GM19043 (cell line): Measurements from ENCODE around the gene USPL1.
"Not testable (repeated sequence)": the region's sequence is repeated elsewhere in the genome, so short reads cannot be mapped to it uniquely, and the experiment has no call there.

Experiments used
- ATAC-seq: cut with Tn5 transposase; IDR thresholded peaks from one replicate; pipeline ENCODE4 v1.9.1; 2021; ENCODE audit warnings: low read depth; ENCODE audit not compliant: unreplicated experiment

Gene USPL1

DNA sequence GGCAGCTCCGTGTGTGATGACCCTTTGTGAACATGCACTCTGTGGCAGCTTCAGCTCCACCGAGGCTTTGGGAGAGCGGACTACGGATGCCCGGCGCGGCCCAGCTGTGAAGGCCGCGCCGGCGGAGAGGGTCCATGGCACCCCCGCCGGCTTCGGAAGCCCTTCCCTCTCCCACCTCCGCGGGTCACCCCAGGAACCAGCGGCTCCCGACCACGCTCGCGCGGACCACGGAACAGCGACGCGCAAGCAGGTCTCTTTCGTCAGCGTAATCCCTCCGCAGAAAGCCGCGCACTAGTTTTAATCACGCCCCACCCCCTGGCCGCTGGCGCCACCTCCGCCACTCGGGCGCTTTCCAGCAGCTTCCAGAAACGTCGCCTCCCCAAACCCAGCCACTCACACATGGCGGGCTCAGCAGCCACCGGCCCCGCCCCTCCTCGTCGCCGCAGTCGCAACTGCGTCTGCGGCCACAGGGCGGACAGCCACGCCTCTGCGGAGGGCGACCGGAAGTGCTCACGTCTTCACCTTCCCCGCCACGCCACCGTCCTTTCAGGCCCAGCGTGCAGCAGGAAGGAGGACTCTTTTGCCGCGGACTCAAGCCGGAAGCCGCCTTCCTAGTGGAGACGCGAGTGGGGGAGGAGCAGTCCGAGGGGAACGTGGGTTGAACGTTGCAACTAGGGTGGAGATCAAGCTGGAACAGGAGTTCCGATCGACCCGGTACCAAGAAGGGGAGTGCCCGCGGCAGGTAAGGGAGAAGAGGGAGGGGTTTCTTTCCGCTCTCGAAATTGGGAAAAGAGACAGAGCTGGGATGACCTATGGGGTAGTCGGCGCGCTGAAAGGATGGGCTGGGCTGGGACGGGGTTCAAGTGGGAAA lies at the start of gene USPL1:
Gene USPL1, plus strand, starts transcription at position 606 of the 871 bp plus-strand sequence. CDS start 3,221 bp downstream, outside the sequence.
- peak; percentile 82 for ATAC-seq

DNA sequence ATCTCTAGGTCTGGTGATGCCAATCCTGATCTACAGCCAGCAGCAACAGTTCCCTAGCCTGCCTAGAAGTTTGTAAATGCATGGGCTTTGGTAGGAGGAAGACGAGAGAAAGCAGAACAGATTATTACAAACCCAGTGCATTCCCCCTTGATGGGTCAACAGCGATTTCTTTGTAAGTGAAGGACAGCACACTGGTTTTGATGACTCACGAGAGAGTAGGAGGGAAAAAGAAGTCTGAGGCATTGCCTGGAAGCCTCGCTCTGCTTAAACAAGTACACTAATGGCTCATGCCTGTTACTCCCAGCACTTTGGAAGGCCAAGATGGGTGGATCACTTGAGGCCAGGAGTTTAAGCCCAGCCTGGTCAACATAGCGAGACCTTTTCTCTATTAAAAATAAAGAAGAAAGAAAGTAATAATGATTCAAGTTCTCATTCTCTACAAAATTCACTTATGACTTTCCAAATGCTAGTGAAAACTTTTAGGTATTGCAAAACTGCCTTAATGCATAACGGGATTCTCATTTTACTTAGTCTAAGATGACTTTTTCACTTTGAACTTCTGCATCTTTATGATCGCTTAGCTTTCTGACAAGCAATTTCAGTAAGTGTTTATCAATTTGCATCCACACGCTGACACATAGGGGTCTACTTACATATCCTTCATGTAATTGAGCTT lies 47.7 kb upstream of the USPL1 start:
- ATAC-seq: no peak

DNA sequence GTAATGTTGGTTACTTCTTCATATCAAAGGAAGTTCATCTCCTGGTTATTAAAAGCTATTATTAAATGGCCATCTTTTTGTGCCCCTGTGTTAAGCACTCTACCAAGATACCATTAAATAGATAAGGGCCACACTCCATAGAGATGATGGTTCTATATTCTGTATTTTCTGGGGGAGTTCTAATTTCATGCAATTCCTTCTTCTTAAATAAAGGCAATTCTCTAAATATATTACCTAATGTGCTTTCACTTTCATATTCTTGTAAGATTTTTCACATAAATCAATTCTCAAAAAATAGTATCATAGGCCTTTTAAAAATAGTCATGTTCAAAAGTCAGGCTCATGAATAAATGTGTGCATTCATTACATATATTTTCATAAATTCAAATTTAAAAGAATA lies 47.0 kb upstream of the USPL1 start:
- ATAC-seq: no peak

DNA sequence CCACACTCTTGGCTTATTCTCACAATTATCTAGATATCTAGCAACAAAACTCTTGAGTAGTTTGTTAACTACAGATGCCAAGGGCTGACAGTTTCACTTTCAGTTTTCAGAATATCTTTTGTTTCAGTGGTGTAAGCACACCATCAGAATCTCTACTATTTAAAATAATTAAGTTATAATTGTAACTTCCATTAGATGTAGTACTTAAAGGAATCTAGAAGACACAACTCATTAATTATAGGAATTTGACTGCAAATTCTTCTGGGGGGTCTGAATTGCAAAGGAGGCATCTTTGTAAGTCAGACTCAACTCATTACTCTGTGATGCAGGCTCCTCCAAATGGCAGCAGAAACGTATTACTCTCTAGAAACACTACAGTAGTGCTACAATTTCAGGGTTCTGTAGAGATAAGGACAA lies 44.9 kb upstream of the USPL1 start:
- peak; percentile 60 for ATAC-seq

DNA sequence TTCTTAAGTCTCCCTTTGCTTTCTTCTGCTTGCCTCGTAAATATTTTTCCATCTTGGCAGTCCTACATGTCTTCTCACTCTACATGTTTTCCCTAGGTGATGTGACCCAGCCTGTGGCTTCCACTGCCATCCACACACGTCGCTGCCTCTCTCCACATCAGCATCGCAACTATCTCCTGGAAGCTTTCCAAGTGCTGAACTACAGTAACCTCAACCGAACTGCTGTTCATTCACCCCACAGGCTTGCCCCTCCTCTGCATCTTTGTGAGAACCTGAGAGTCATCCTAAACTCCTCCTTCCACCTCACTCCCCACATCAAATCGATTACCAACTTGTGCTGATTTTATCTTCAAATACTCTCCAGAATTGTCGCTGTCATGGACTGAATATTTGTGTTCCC lies 41.2 kb upstream of the USPL1 start:
- ATAC-seq: no peak

DNA sequence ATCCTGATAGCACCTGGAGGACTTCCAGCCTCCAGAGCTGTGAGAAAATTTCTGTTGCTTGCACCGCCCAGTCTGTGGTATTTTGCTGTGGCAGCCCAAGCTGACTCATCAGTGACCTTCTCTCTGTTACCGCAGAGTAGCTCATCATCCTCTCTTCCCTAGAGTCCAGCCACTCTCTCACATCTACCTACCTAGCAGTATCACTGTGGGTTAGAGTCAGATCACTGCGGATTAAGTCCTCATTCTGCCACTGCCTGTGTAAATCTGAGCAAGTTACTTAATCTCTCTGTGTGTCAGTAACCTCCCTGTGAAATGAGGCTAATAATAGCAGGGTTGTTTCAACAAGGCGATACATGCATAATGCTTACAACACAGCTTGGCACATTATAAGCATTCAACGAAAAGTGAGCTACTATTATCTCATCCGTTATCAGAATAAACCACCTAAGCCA lies 40.3 kb upstream of the USPL1 start:
- peak; percentile 48 for ATAC-seq

DNA sequence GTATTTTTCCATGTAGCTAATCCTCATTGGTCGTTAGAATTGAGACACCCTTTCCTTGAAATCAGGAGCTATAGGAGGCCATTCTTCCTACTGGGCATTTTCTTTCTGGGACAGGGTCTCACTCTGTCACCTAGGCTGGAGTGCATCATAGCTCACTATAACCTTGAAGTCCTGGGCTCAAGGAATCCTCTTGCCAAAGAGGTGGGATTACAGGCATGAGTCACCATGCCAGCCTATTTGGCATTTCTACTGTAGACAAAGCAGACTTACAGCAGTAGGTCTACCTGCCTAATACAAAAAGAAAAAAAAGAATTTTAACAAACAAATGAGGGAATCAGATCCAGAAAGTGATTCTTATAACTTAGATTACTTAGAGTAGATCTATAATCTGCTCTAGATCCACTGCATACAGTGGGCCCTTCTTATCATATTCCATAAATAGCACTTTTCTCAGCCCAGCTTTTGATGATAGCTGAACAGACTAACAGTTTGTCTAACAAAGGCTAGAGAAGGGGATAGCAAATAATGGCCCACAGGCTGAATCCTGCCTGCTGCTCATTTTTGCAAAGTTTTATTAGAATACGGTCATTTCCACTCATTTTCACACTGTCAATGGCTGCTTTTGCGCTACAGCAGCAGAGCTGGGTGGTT lies 36.7 kb upstream of the USPL1 start:
- ATAC-seq: no peak

DNA sequence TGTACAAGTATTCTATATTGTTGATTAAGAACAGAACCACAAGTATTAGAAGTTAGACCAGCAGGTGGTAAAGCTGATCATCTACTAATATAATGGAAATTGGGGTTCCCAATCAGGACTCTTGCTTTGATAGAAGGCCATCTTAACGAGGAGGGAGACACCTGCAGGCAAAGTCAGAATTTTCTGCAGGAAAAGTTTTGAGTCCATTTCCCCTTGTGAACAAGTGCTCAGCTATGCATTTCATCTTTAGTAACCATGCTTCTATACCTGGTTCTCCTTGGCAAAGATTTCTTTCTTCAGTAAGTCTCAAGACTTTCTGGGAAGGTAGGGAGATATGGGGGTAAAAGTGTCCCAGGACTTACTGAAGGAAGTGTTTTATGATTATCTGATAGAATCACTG lies 36.1 kb upstream of the USPL1 start:
- no peak for ATAC-seq

DNA sequence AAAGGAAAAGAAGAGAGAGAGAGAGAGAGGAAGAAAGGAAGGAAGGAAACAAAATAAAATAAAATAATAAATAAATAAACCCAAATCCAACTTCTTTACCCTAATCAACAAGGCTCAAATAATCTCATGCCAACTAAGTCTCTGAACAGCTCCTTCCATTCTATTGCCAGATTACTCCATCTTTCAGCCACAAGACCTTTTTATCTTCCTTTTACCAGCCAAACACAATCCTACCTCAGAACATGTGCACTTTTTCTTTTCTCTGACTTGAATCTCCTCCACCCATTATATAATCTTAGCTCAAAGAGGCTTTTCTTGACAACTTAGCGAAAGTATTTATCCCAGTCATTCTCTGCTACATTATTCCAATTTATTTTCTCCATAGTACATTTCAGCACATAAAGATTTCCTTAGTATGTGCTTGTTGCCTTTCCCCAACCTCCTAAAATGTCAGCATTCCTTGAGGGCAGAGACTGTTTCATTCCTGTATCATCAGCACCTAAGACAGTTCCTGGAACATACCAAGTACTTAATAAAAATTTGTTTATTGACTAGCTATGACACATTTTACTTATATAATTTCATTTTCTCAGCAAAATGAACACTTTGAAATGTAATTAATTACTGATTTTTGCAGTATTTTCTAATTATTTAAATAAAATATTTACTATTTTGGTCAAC lies 33.5 kb upstream of the USPL1 start:
- ATAC-seq: no peak

DNA sequence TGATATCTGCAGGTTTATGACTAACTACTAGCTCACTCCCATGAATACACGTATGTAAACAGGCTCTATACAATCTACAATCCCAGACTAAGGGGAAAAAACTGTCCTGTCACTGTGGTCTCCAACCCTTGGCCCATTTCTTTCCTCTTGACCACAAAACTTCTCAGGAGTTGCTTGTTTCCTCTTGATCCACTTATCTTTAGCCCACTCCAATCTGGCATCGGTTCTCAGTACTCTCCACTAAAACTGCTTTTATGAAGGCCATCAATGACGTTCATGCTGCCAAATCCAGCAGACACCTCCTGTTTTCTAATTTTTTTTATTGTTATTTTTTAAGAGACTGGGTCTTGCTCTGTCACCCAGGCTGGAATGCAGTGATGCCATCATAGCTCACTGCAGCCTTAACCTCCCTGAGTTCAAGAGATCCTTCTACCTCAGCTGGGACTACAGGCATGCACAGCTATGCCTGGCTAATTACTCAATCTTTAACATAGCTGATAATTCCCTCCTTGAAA lies 31.9 kb upstream of the USPL1 start:
- ATAC-seq: no peak

DNA sequence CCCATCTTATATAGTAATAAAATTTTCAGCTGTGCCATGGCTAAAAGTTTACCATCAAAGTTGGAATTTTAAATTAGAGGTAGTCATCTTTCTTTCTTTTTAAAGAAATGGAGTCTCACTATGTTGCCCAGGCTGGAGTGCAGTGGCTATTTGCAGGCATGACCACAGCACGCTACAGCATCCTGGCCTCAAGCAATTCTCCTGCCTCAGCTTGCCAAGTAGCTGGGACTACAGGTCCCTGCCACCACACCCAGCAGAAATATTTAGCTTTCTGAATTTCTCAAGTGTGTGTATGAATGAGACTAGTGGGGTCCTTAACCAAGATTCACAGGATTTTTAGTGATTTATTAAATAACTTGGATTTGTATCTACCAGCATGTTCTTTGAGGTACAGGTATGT lies 30.5 kb upstream of the USPL1 start:
- no peak for ATAC-seq

DNA sequence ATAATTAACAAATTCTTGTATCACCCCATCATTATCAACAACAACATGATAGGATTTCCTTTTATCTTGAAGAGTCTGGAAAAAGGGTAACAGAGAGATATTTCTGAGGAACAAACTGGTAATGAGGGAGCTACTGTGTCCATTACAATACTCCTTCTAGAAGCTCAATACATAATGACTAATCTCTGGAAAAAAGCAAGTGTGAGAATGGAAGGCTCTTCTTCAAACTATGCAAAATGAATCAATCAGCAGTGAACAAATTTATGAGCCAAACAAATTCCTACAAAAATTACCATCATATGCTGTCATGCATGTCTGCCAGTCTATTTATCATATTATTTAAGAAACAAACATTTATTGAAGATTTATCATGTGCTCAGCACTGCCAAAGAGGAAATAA lies 30.0 kb upstream of the USPL1 start:
- ATAC-seq: no peak

DNA sequence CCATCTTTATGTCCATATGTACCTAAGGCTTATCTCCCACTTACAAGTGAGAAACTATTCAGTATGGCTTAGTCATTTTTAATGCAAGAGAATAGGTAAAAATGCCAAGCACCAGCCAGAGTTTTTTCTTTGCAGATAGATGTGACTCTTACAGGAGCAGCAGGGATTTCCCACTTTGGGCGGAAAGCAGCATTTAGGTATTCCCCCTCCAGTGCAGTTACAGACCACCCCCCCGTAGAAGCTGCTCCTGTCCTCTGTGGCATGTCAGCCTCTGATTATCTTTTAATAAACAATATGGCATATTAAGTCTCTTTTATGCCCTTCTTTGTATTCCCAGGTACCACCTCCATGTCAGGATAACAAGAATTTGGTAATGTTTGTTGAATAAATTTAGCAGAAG lies 24.7 kb upstream of the USPL1 start:
- no peak for ATAC-seq

DNA sequence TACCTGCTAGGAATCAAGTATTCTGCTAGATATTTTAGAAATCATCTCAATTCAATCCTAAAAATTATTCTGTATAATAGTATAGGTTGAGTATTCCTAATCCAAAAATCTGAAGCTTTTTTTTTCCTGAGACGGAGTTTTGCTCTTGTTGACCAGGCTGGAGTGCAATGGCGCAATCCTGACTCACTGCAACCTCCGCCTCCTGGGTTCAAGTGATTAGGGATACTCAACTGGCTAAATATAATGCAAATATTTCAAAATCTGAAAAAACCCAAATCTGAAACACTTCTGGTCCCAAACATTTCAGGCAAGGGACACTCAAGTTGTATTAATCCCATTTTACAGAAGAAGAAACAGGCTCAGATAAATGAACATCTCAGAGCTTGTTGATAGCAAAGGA lies 17.2 kb upstream of the USPL1 start:
- no peak for ATAC-seq

DNA sequence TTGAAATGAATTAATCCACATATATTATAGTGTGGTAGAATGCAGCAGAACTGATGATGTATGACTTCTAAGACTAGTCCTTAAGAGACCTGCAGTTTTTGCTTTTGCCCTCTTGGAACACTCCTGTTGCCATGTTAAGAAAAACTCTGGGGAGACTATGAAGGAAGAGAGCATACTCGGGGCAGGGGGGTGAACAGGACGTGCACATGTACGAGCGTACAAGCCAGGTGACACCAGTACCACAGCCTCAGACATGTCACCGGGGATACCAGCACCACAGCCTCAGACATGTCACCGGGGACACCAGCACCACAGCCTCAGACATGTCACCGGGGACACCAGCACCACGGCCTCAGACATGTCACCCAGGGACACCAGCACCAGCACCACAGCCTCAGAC lies 15.9 kb upstream of the USPL1 start:
- ATAC-seq: no peak

DNA sequence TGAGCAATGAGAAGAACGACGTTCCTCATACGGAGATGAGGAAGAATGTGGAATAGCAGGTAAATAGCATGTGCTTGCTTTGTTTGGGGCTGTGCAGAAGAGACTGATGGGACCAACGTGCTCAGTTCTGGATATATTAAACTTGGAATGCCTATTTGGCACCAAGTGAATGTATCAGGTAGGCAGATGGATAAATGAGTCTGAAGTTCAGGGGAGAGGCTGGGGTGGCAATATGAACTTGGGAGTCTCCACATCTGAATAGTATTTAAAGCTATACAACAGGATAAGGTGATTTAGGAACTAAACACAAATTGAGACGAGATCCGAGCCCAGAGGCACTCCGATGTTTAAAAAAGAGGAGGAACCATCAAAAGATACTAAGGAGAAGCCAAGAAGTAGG lies 12.7 kb upstream of the USPL1 start:
- no peak for ATAC-seq

DNA sequence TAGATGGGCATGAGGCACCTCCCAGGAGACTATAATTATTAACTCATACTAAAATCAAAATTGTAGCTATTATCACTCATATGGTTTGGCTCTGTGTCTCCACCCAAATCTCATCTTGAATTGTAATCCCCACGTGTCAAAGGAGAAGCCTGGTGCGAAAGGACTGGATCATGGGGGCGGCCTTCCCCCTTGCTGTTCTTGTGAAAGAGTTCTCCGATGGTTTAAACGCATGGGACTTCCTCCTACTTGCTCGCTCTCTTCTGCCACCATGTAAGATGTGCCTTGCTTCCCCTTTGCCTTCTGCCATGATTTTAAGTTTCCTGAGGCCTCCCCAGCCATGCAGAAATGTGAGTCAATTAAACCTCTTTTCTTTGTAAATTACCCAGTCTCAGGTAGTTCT lies 10.5 kb upstream of the USPL1 start:
- ATAC-seq: not testable (repeated sequence)

DNA sequence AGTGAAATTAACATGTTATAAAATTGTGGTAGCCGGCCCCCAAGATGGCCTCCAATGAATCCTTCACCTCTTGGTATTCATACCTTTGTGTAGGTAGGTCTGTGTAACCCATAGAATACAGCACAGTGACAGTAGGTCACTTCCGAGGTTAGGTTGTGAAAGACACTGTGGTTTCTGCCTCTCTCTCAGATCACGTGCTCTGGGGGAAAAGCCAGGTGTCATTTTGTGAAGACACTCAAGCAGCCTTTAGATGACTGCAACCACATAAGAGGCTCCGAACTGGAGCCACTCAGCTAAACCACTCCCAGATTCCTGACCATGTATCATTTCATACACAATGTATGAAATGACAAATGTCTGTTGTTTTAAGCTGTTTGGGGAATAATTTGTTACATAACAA lies 9.8 kb upstream of the USPL1 start:
- ATAC-seq: peak; percentile 97

DNA sequence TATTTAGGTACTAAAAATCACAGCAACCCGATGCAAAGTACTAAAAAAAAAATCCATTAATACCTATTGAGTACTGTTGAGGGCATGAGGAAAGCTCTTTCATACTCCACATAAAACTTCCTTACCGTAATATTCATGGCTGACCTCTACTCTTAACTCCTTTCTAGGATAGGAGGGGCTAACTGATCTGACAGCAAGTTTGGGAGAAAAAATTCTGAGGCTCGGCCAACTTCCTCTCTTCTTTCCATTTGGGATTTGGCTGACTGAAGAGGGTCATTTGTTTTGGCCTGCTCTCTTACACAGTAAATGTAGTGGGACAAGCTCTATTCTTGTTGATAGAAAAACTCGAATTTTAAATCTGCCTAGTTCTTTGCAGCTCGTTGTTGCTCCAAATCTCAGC lies 9.4 kb upstream of the USPL1 start:
- no peak for ATAC-seq

DNA sequence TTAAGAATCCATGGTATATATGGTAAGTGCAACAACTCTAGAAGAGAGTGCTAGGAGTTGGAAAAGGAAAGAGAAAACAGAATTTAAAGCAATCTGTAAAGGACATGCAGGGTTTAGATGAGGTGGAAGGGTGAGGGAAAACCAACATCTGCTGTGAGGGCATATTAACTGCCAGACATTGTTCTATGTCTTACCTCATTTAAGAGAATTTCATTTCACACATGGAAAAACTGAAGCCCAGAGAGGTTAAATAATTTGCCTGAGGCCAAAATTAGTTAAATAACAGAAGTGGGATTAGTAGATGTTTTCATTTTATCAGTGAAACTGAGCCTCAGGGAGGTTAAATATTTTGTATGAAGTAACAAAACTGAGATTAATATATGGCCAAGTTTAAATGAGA lies 7.4 kb upstream of the USPL1 start:
- no peak for ATAC-seq

DNA sequence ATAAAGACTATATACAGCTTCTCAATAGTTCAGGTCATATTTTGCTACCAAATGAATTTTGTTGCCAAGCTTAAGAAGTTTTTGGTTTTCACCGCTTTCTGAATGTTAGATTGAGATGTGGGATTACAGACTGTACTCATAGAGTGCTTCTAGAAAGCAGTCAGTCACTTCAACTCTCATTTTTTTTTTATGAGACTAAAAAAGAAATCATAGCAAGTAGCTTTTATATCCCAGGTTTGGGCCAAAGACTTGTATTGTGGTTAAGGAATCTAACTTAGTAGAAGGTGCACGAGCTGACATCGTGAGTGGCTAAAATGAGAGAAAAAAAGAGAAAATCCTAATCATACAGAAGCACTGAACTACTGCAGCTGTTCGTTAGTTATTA lies 2.2 kb upstream of the USPL1 start:
- no peak for ATAC-seq
